Suppressor macrophage treated with lipopolysaccharide for 1 hour (primary cell): ENCODE data around the gene GDAP1L1.
A peak's percentile ranks its signal among the peaks of the same experiment; 100 is the strongest.
"Not testable (repeated sequence)": the region's sequence is repeated elsewhere in the genome, so short reads cannot be mapped to it uniquely, and the experiment has no call there.

Experiments
- DNase-seq, 3 donors: peaks; one replicate each; pipeline ENCODE4 v3.0.0-alpha.2; 2020 to 2022

The GDAP1L1 gene

GRCh38 chr20:44309763-44310663, 62.9 kb downstream of the GDAP1L1 start:
- peak; percentile 44 to 70 (median 70) for DNase-seq

GRCh38 chr20:44310664-44311639, 63.8 kb downstream of the GDAP1L1 start, which contains the start of gene FITM2:
Gene FITM2, minus strand, starts transcription at chr20:44311202. Its CDS starts 54 bp downstream, at chr20:44311148.
- peak; percentile 99 for DNase-seq

- DNase-seq = no peak
Observed at GRCh38 chr20:44314870-44315269, 67.8 kb downstream of the GDAP1L1 start.

GRCh38 chr20:44319839-44320422, 72.8 kb downstream of the GDAP1L1 start:
- DNase-seq = peak; percentile 3 to 35 (median 4)

- DNase-seq = no peak
Observed at GRCh38 chr20:44324343-44324742, 77.2 kb downstream of the GDAP1L1 start.

GRCh38 chr20:44326391-44327159, 79.5 kb downstream of the GDAP1L1 start:
- DNase-seq = peak in 1 of 3 donors; percentile 5

- DNase-seq = not testable (repeated sequence)
Observed at GRCh38 chr20:44327748-44328147, 80.6 kb downstream of the GDAP1L1 start.

- DNase-seq = no peak
Observed at GRCh38 chr20:44328428-44328827, 81.3 kb downstream of the GDAP1L1 start.
